PC-9 (cell line): Measurements from ENCODE around the gene ZDHHC14.

ENCODE experiments used
- CTCF ChIP-seq: fragments of 200-600 bp; sonication (generic); conservative IDR thresholded peaks from 2 replicates; pipeline ENCODE4 v1.6.1; 2017; ENCODE audit warnings: mixed run types, antibody characterized with exemption, mild to moderate bottlenecking, moderate library complexity
- EZH2 ChIP-seq: fragments of 200-600 bp; sonication (generic); IDR thresholded peaks from 2 replicates; pipeline ENCODE4 v1.8.0; 2017; ENCODE audit warnings: antibody characterized with exemption, low read depth

- TF ChIP-seq CTCF (no peak), EZH2 (no peak)
Observed at GRCh38 chr6:157596461-157596860, 215.5 kb downstream of the ZDHHC14 start.
